GM20000 (cell line): ENCODE results near the gene ABHD2.
"Not testable (repeated sequence)": the region's sequence is repeated elsewhere in the genome, so short reads cannot be mapped to it uniquely, and the experiment has no call there.

Experiments
- DNase-seq: peaks from one replicate; pipeline ENCODE4 v3.0.0; 2012; ENCODE audit warnings: low spot score
- CTCF ChIP-seq: IDR thresholded peaks from 2 replicates; pipeline ENCODE4 v1.5.1; 2012; ENCODE audit warnings: mild to moderate bottlenecking, control low read depth; ENCODE audit errors: extremely low read depth, missing control alignments

The ABHD2 gene

GRCh38 chr15:89243691-89244573 is 155.7 kb downstream of the ABHD2 start, which contains the start of gene FANCI:
FANCI (plus strand) TSS chr15:89243979; CDS start chr15:89247648, 3,669 bp downstream.
- TF ChIP-seq CTCF: peak; percentile 59
- DNase-seq: peak; percentile 91

GRCh38 chr15:89244574-89244903 is 156.3 kb downstream of the ABHD2 start:
- TF ChIP-seq CTCF: no peak
- no peak for DNase-seq

- no peak for TF ChIP-seq CTCF
- DNase-seq: no peak
These were observed 159.2 kb downstream of the ABHD2 start for GRCh38 chr15:89247446-89247845.

- no peak for DNase-seq
- no peak for TF ChIP-seq CTCF
These were observed 160.3 kb downstream of the ABHD2 start for GRCh38 chr15:89248584-89248983.

- DNase-seq: not testable (repeated sequence)
These were observed 161.9 kb downstream of the ABHD2 start for GRCh38 chr15:89250142-89250541.
